SU-DHL-6 (cell line): Measurements from ENCODE around the gene GAGE2A.
"Not testable (repeated sequence)": the region's sequence is repeated elsewhere in the genome, so short reads cannot be mapped to it uniquely, and the experiment has no call there.

ENCODE experiments used
- CTCF ChIP-seq: fragments of 200-600 bp; sonication (generic); IDR thresholded peaks from one replicate; pipeline ENCODE4 v1.5.1; 2017; ENCODE audit warnings: antibody characterized with exemption, mild to moderate bottlenecking, low read length, moderate library complexity; ENCODE audit not compliant: insufficient read depth, poor library complexity, severe bottlenecking
- EZH2phosphoT487 ChIP-seq: fragments of 200-600 bp; sonication (generic), shearing (Covaris generic); conservative IDR thresholded peaks from 2 replicates; pipeline ENCODE4 v1.6.1; 2018; ENCODE audit warnings: mild to moderate bottlenecking, antibody characterized with exemption, low read length, moderate library complexity, mixed read lengths

- not testable (repeated sequence) for TF ChIP-seq CTCF, EZH2phosphoT487
Observed at GRCh38 chrX:49541433-49541832, 47.9 kb upstream of the GAGE2A start, which contains the start of gene GAGE12D.
